SK-N-SH (cell line): ENCODE results near the gene NTNG2. TPM values are rescaled to one million over a fixed set of nuclear protein-coding genes. Genes with fewer than 3 reads are reported as not detected.

Source experiments
- CTCF ChIA-PET: fragments of 300-600, 350-600 bp; formaldehyde crosslinking; extraction: SDS; loops from one replicate; lab custom pipeline; 2021; lab: Yijun Ruan, JAX
- POLR2A ChIA-PET: fragments of 350-600 bp; sonication (Branson Sonifier 250); formaldehyde crosslinking; extraction: SDS; loops from one replicate; lab custom pipeline; 2020; ENCODE audit warnings: antibody characterized with exemption, inconsistent platforms; lab: Yijun Ruan, JAX
- DNase-seq: peaks from one replicate; pipeline ENCODE4 v3.0.0; 2012
- H2AFZ ChIP-seq: fragments of 200-600 bp; sonication (generic); 2 replicates; pipeline ENCODE4 v1.8.1; 2016; ENCODE audit warnings: antibody characterized with exemption, mild to moderate bottlenecking, low read depth
- H3F3A ChIP-seq: fragments of 200-600 bp; sonication (generic); replicated peaks from 2 replicates; pipeline ENCODE3; 2016; ENCODE audit warnings: antibody characterized with exemption, mild to moderate bottlenecking; ENCODE audit not compliant: insufficient read depth
- H3K27ac ChIP-seq, 2 experiments: fragments of 200-500 bp in 1 of 2; fragments of 200-600 bp in 1 of 2; sonication (Bioruptor generic) in 1 of 2; sonication (generic), shearing (Covaris generic) in 1 of 2; 2 replicates each; pipeline versions ENCODE4 v1.5.1 to v1.6.1; 2014 to 2016; ENCODE audit warnings: low read depth in 2 of 2, inconsistent platforms in 1 of 2, low read length in 1 of 2, mild to moderate bottlenecking in 1 of 2, mixed read lengths in 1 of 2
- H3K27me3 ChIP-seq: fragments of 200-600 bp; sonication (generic), shearing (Covaris generic); 2 replicates; pipeline ENCODE4 v1.6.1; 2016; ENCODE audit warnings: mixed run types; ENCODE audit not compliant: insufficient read depth
- H3K36me3 ChIP-seq, 2 experiments: fragments of 200-500 bp in 1 of 2; fragments of 200-600 bp in 1 of 2; sonication (Bioruptor generic) in 1 of 2; sonication (generic) in 1 of 2; replicated peaks in 1 of 2; 2 replicates each; pipeline versions ENCODE3 to v1.5.1; 2014 to 2016; ENCODE audit warnings: low read length in 1 of 2, mild to moderate bottlenecking in 1 of 2; ENCODE audit not compliant: insufficient read depth in 2 of 2, control insufficient read depth in 1 of 2
- H3K4me1 ChIP-seq, 2 experiments: fragments of 200-500 bp in 1 of 2; fragments of 200-600 bp in 1 of 2; sonication (Bioruptor generic) in 1 of 2; sonication (generic), shearing (Covaris generic) in 1 of 2; 2 replicates each; pipeline versions ENCODE4 v1.5.1 to v1.6.1; 2014 to 2016; ENCODE audit warnings: low read depth in 1 of 2, low read length in 1 of 2, mixed run types in 1 of 2; ENCODE audit not compliant: insufficient read depth in 2 of 2, control insufficient read depth in 1 of 2
- H3K4me2 ChIP-seq: fragments of 200-600 bp; sonication (generic), shearing (Covaris generic); 2 replicates; pipeline ENCODE4 v1.6.1; 2017; ENCODE audit warnings: mixed run types
- H3K4me3 ChIP-seq, 2 experiments: fragments of 200-500 bp in 1 of 2; fragments of 200-600 bp in 1 of 2; sonication (Bioruptor generic) in 1 of 2; sonication (generic), shearing (Covaris generic) in 1 of 2; 2 replicates each; pipeline versions ENCODE4 v1.5.1 to v1.8.1; 2014 to 2016; ENCODE audit warnings: low read depth in 2 of 2, inconsistent platforms in 1 of 2, low read length in 1 of 2, mild to moderate bottlenecking in 1 of 2, mixed read lengths in 1 of 2, moderate library complexity in 1 of 2
- H3K79me2 ChIP-seq: fragments of 200-600 bp; sonication (generic); 2 replicates; pipeline ENCODE4 v1.8.1; 2017; ENCODE audit warnings: mild to moderate bottlenecking; ENCODE audit not compliant: insufficient read depth
- H3K9ac ChIP-seq: fragments of 200-600 bp; sonication (generic); 2 replicates; pipeline ENCODE4 v1.6.1; 2017; ENCODE audit warnings: mixed run types
- H3K9me2 ChIP-seq: fragments of 200-600 bp; sonication (generic); 2 replicates; pipeline ENCODE4 v1.6.1; 2017; ENCODE audit warnings: mixed run types
- H3K9me3 ChIP-seq: fragments of 200-600 bp; sonication (generic); 2 replicates; pipeline ENCODE4 v1.6.1; 2017; ENCODE audit warnings: mixed run types, mild to moderate bottlenecking, moderate library complexity
- H4K20me1 ChIP-seq: fragments of 200-600 bp; sonication (generic); 2 replicates; pipeline ENCODE4 v1.6.1; 2017; ENCODE audit warnings: mild to moderate bottlenecking, mixed run types; ENCODE audit not compliant: insufficient read depth
- CHD2 ChIP-seq: fragments of 150-350 bp; IDR thresholded peaks from 2 replicates; pipeline ENCODE4 v1.6.1; 2018; ENCODE audit warnings: low read length; ENCODE audit not compliant: partially characterized antibody
- ELF1 ChIP-seq: IDR thresholded peaks from 2 replicates; pipeline ENCODE4 v1.4.0; 2012
- EP300 ChIP-seq, 2 experiments: IDR thresholded peaks; 2 replicates each; pipeline versions ENCODE4 v1.4.0 to v1.6.1; 2012; ENCODE audit warnings: borderline replicate concordance in 1 of 2, low read depth in 1 of 2, low read length in 1 of 2
- EZH2phosphoT487 ChIP-seq: fragments of 200-600 bp; sonication (generic); IDR thresholded peaks from 2 replicates; pipeline ENCODE4 v1.6.1; 2017; ENCODE audit warnings: low read depth, mixed run types, mild to moderate bottlenecking, antibody characterized with exemption, moderate library complexity, borderline replicate concordance
- FOSL2 ChIP-seq: IDR thresholded peaks from 2 replicates; pipeline ENCODE4 v1.4.0; 2012; ENCODE audit warnings: low read depth, mild to moderate bottlenecking, moderate library complexity, borderline replicate concordance
- FOXJ3 ChIP-seq: sonication (generic); formaldehyde crosslinking; IDR thresholded peaks from 2 replicates; pipeline ENCODE4 v1.5.1; 2020; ENCODE audit warnings: mild to moderate bottlenecking, missing genetic modification reagents
- GABPA ChIP-seq: IDR thresholded peaks from 2 replicates; pipeline ENCODE4 v1.4.0; 2012; ENCODE audit warnings: low read depth, mild to moderate bottlenecking
- GATA2 ChIP-seq: sonication (generic); formaldehyde crosslinking; IDR thresholded peaks from 2 replicates; pipeline ENCODE4 v1.5.0; 2020; ENCODE audit warnings: mild to moderate bottlenecking, missing genetic modification reagents
- NFIC ChIP-seq: IDR thresholded peaks from 2 replicates; pipeline ENCODE4 v1.4.0; 2012; ENCODE audit warnings: borderline replicate concordance
- POLR2AphosphoS5 ChIP-seq: IDR thresholded peaks from 2 replicates; pipeline ENCODE4 v1.6.1; 2012; ENCODE audit warnings: low read depth, low read length
- RAD21 ChIP-seq: IDR thresholded peaks from 2 replicates; pipeline ENCODE4 v1.6.1; 2012; ENCODE audit warnings: mild to moderate bottlenecking, low read length
- RXRA ChIP-seq: IDR thresholded peaks from 2 replicates; pipeline ENCODE4 v1.4.0; 2012; ENCODE audit warnings: low read depth, mild to moderate bottlenecking, borderline replicate concordance
- SMC3 ChIP-seq: IDR thresholded peaks from 2 replicates; pipeline ENCODE4 v1.6.1; 2012; ENCODE audit warnings: low read depth, low read length, improper control_type of control experiment
- TAF1 ChIP-seq: IDR thresholded peaks from 2 replicates; pipeline ENCODE4 v1.6.1; 2012; ENCODE audit warnings: low read depth, mild to moderate bottlenecking, low read length, moderate library complexity, borderline replicate concordance
- YY1 ChIP-seq: IDR thresholded peaks from 2 replicates; pipeline ENCODE4 v1.4.0; 2012; ENCODE audit warnings: low read depth, mild to moderate bottlenecking
- WGBS: methylation state at CpG from one replicate; pipeline ENCODE4 v1.1.6; 2017; ENCODE audit warnings: low lambda C conversion rate; 5-methylcytosine and 5-hydroxymethylcytosine counted together
- polyA plus RNA-seq, 3 experiments: library from polyadenylated mRNA; depleted of rRNA; stranded (reverse); fragments of >200 nt; gene quantifications; 2 replicates each; pipeline ENCODE4 v1.2.3, GENCODE V29; 2012
- TF ChIP-seq, protein P1 (sequence below): IDR thresholded peaks from 2 replicates; pipeline ENCODE4 v1.4.0; 2012; ENCODE audit warnings: low read depth, borderline replicate concordance
- TF ChIP-seq, protein P2 (sequence below): IDR thresholded peaks from 2 replicates; pipeline ENCODE4; 2012
- TF ChIP-seq, protein P3 (sequence below): fragments of 200-600 bp; sonication (generic); IDR thresholded peaks from 2 replicates; pipeline ENCODE4 v1.6.1; 2017; ENCODE audit warnings: antibody characterized with exemption, mild to moderate bottlenecking, moderate library complexity
- TF ChIP-seq, protein P4 (sequence below): IDR thresholded peaks from 2 replicates; pipeline ENCODE4 v1.4.0; 2012; ENCODE audit warnings: low read depth

The NTNG2 gene
- polyA plus RNA-seq, 1 of the 3 experiments (the other 2 are of a cell fraction): 6.1 TPM

DNA sequence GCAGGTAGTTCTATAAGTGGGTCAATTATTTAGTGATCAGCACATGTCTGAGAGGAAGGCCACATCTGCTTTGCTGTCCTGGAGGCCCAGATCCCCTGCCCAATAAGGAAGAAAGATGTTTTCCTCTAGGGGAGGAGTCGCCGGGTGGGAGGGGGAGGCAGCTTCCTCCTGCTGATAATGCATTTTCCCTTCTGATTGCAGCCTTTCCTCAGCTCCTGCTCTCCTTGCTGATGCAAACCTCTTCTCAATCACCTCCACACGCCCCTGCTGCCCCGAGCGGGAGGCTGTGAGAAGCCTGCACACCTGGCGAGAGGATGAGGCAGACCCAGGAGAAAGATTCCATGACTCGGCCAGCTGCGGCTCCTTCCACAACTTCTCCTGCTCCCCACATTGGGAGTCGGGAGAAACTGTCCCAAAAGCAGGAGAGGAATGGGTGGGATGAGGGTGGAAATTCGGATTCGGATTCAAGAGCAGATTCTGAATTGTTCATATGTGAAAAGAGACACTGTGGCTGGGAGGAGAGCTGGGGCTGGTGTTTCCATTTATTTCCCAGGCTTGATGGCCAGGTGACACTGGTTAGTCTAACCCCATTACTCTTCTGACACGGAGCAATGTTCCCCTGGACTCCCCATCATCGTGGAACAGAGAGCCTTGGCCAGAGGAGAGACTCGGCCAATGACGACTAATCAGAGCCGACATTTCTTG, 6.8 kb upstream of the NTNG2 start:
- peak; percentile 60 for DNase-seq
- CTCF ChIA-PET: no interaction called here

More for the DNA sequence above, 6.8 kb upstream of the NTNG2 start:
- H3K9me3 ChIP-seq: no peaks in the 10 kb centered on the region
- H3K9ac ChIP-seq: no peak overlapping the region
- no peaks in the 10 kb centered on the region for H4K20me1 ChIP-seq
- TF ChIP-seq ELF1: no peak
- TF ChIP-seq RAD21: no peak
- TF ChIP-seq FOSL2: no peak
- TF ChIP-seq POLR2AphosphoS5: no peak
- TF ChIP-seq, protein P1, sequence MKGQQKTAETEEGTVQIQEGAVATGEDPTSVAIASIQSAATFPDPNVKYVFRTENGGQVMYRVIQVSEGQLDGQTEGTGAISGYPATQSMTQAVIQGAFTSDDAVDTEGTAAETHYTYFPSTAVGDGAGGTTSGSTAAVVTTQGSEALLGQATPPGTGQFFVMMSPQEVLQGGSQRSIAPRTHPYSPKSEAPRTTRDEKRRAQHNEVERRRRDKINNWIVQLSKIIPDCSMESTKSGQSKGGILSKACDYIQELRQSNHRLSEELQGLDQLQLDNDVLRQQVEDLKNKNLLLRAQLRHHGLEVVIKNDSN: no peak
- no peak for TF ChIP-seq EP300 (IDR thresholded peaks at IDR 0.05; ENCODE audit: borderline replicate concordance in 1 of 2, low read depth in 1 of 2, low read length in 1 of 2)
- TF ChIP-seq NFIC: no peak
- TF ChIP-seq GATA2 (CRISPR knock-in tag): no peak
- no peak for TF ChIP-seq RXRA
- TF ChIP-seq, protein P2, sequence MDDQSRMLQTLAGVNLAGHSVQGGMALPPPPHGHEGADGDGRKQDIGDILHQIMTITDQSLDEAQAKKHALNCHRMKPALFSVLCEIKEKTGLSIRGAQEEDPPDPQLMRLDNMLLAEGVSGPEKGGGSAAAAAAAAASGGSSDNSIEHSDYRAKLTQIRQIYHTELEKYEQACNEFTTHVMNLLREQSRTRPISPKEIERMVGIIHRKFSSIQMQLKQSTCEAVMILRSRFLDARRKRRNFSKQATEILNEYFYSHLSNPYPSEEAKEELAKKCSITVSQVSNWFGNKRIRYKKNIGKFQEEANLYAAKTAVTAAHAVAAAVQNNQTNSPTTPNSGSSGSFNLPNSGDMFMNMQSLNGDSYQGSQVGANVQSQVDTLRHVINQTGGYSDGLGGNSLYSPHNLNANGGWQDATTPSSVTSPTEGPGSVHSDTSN: no peak
- no peak for TF ChIP-seq TAF1
- TF ChIP-seq FOXJ3 (CRISPR knock-in tag): no peak
- no peak for TF ChIP-seq GABPA
- TF ChIP-seq, protein P3, sequence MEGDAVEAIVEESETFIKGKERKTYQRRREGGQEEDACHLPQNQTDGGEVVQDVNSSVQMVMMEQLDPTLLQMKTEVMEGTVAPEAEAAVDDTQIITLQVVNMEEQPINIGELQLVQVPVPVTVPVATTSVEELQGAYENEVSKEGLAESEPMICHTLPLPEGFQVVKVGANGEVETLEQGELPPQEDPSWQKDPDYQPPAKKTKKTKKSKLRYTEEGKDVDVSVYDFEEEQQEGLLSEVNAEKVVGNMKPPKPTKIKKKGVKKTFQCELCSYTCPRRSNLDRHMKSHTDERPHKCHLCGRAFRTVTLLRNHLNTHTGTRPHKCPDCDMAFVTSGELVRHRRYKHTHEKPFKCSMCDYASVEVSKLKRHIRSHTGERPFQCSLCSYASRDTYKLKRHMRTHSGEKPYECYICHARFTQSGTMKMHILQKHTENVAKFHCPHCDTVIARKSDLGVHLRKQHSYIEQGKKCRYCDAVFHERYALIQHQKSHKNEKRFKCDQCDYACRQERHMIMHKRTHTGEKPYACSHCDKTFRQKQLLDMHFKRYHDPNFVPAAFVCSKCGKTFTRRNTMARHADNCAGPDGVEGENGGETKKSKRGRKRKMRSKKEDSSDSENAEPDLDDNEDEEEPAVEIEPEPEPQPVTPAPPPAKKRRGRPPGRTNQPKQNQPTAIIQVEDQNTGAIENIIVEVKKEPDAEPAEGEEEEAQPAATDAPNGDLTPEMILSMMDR: no peak
- no peak for TF ChIP-seq YY1
- no peak for TF ChIP-seq CHD2
- TF ChIP-seq, protein P4, sequence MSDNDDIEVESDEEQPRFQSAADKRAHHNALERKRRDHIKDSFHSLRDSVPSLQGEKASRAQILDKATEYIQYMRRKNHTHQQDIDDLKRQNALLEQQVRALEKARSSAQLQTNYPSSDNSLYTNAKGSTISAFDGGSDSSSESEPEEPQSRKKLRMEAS: no peak
- no peak for TF ChIP-seq EZH2phosphoT487
- TF ChIP-seq SMC3: no peak
- H3F3A ChIP-seq: no peaks in the 10 kb centered on the region
- H2AFZ ChIP-seq: no peak overlapping the region
- H3K79me2 ChIP-seq: no peaks in the 10 kb centered on the region
- peaks cover 10% of the 10 kb centered on the region; the same call in 1 of the 2 replicates for H3K27me3 ChIP-seq
- POLR2A ChIA-PET: no interaction called here
- no peaks in the 10 kb centered on the region; a peak in 1 of 4 replicates for H3K4me1 ChIP-seq
- H3K9me2 ChIP-seq: no peaks in the 10 kb centered on the region
- no peaks in the 10 kb centered on the region for H3K36me3 ChIP-seq
- no peak overlapping the region for H3K4me2 ChIP-seq
- no peak overlapping the region for H3K27ac ChIP-seq
- WGBS: 67% methylated on average over 16 of the region's 16 CpGs
- H3K4me3 ChIP-seq: no peak overlapping the region
